ENCODE measurements around the gene GDPD1. TPM values are rescaled to one million over a fixed set of nuclear protein-coding genes. Genes with fewer than 3 reads are reported as not detected.

The GDPD1 gene
- total and polyA plus RNA-seq, 9 of the 15 experiments (the other 6 are each of a cell fraction or from before 2014, with no cell fraction given) = 5.7 to 15.2 (median 9.3) TPM

DNA sequence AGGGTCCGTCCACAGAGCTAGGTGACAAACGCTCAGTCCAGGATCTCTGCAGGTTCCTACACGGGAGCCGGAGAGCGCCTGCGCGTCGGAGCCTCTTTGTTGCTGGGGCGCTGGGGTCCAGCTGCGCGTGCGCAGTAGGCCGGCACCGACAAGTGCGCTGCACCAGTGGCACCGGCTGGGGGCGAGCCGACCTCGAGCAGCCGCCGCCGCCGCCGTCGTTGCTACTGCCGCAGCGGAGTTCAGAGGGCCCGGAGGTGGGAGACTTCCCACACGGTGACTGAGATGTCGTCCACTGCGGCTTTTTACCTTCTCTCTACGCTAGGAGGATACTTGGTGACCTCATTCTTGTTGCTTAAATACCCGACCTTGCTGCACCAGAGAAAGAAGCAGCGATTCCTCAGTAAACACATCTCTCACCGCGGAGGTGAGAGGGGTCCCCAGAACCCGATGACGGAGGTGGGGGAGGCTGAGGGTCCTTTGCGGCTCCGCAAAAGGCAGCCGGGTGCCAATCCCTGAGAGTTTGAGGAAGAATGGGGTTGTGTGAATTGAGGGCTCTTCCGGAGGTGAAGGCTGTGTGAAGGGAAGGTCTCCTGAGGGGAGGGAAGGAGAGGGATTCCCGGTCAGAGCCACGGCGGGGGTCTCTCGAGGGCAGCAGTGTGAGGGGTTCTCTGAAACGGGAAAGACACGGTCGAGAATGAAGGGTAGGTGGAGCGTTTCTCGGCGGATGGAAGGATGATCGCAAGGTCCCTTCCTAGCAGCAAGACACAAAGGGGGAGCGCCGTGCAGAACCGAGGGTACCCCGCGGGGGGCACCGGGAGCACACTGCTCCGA, at the start of gene GDPD1 (continued):
- TF ChIP-seq, protein P1, sequence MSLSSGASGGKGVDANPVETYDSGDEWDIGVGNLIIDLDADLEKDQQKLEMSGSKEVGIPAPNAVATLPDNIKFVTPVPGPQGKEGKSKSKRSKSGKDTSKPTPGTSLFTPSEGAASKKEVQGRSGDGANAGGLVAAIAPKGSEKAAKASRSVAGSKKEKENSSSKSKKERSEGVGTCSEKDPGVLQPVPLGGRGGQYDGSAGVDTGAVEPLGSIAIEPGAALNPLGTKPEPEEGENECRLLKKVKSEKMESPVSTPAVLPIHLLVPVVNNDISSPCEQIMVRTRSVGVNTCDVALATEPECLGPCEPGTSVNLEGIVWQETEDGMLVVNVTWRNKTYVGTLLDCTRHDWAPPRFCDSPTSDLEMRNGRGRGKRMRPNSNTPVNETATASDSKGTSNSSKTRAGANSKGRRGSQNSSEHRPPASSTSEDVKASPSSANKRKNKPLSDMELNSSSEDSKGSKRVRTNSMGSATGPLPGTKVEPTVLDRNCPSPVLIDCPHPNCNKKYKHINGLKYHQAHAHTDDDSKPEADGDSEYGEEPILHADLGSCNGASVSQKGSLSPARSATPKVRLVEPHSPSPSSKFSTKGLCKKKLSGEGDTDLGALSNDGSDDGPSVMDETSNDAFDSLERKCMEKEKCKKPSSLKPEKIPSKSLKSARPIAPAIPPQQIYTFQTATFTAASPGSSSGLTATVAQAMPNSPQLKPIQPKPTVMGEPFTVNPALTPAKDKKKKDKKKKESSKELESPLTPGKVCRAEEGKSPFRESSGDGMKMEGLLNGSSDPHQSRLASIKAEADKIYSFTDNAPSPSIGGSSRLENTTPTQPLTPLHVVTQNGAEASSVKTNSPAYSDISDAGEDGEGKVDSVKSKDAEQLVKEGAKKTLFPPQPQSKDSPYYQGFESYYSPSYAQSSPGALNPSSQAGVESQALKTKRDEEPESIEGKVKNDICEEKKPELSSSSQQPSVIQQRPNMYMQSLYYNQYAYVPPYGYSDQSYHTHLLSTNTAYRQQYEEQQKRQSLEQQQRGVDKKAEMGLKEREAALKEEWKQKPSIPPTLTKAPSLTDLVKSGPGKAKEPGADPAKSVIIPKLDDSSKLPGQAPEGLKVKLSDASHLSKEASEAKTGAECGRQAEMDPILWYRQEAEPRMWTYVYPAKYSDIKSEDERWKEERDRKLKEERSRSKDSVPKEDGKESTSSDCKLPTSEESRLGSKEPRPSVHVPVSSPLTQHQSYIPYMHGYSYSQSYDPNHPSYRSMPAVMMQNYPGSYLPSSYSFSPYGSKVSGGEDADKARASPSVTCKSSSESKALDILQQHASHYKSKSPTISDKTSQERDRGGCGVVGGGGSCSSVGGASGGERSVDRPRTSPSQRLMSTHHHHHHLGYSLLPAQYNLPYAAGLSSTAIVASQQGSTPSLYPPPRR (CRISPR knock-in tag; IDR thresholded peaks at IDR 0.05; ENCODE audit: borderline replicate concordance) = 0 out of 2 replicates have a peak, but pooled peaks have one; percentile 65
- TF ChIP-seq HNRNPH1 (optimal IDR thresholded peaks at IDR 0.05; ENCODE audit: low read depth, low read length) = no peak
- TF ChIP-seq, protein P2, sequence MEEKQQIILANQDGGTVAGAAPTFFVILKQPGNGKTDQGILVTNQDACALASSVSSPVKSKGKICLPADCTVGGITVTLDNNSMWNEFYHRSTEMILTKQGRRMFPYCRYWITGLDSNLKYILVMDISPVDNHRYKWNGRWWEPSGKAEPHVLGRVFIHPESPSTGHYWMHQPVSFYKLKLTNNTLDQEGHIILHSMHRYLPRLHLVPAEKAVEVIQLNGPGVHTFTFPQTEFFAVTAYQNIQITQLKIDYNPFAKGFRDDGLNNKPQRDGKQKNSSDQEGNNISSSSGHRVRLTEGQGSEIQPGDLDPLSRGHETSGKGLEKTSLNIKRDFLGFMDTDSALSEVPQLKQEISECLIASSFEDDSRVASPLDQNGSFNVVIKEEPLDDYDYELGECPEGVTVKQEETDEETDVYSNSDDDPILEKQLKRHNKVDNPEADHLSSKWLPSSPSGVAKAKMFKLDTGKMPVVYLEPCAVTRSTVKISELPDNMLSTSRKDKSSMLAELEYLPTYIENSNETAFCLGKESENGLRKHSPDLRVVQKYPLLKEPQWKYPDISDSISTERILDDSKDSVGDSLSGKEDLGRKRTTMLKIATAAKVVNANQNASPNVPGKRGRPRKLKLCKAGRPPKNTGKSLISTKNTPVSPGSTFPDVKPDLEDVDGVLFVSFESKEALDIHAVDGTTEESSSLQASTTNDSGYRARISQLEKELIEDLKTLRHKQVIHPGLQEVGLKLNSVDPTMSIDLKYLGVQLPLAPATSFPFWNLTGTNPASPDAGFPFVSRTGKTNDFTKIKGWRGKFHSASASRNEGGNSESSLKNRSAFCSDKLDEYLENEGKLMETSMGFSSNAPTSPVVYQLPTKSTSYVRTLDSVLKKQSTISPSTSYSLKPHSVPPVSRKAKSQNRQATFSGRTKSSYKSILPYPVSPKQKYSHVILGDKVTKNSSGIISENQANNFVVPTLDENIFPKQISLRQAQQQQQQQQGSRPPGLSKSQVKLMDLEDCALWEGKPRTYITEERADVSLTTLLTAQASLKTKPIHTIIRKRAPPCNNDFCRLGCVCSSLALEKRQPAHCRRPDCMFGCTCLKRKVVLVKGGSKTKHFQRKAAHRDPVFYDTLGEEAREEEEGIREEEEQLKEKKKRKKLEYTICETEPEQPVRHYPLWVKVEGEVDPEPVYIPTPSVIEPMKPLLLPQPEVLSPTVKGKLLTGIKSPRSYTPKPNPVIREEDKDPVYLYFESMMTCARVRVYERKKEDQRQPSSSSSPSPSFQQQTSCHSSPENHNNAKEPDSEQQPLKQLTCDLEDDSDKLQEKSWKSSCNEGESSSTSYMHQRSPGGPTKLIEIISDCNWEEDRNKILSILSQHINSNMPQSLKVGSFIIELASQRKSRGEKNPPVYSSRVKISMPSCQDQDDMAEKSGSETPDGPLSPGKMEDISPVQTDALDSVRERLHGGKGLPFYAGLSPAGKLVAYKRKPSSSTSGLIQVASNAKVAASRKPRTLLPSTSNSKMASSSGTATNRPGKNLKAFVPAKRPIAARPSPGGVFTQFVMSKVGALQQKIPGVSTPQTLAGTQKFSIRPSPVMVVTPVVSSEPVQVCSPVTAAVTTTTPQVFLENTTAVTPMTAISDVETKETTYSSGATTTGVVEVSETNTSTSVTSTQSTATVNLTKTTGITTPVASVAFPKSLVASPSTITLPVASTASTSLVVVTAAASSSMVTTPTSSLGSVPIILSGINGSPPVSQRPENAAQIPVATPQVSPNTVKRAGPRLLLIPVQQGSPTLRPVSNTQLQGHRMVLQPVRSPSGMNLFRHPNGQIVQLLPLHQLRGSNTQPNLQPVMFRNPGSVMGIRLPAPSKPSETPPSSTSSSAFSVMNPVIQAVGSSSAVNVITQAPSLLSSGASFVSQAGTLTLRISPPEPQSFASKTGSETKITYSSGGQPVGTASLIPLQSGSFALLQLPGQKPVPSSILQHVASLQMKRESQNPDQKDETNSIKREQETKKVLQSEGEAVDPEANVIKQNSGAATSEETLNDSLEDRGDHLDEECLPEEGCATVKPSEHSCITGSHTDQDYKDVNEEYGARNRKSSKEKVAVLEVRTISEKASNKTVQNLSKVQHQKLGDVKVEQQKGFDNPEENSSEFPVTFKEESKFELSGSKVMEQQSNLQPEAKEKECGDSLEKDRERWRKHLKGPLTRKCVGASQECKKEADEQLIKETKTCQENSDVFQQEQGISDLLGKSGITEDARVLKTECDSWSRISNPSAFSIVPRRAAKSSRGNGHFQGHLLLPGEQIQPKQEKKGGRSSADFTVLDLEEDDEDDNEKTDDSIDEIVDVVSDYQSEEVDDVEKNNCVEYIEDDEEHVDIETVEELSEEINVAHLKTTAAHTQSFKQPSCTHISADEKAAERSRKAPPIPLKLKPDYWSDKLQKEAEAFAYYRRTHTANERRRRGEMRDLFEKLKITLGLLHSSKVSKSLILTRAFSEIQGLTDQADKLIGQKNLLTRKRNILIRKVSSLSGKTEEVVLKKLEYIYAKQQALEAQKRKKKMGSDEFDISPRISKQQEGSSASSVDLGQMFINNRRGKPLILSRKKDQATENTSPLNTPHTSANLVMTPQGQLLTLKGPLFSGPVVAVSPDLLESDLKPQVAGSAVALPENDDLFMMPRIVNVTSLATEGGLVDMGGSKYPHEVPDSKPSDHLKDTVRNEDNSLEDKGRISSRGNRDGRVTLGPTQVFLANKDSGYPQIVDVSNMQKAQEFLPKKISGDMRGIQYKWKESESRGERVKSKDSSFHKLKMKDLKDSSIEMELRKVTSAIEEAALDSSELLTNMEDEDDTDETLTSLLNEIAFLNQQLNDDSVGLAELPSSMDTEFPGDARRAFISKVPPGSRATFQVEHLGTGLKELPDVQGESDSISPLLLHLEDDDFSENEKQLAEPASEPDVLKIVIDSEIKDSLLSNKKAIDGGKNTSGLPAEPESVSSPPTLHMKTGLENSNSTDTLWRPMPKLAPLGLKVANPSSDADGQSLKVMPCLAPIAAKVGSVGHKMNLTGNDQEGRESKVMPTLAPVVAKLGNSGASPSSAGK (IDR thresholded peaks at IDR 0.05) = peak; percentile 31; the same call in 1 of the 2 replicates
- 0 out of 2 replicates have a peak, but pooled peaks have one; percentile 23 for TF ChIP-seq TGIF2 (CRISPR knock-in tag; IDR thresholded peaks at IDR 0.05)
- no peak for TF ChIP-seq PHF20 (IDR thresholded peaks at IDR 0.05; ENCODE audit: partially characterized antibody)
- TF ChIP-seq ATF7 (IDR thresholded peaks at IDR 0.05) = peak; percentile 96
- TF ChIP-seq CC2D1A (IDR thresholded peaks at IDR 0.05) = peak; percentile 33; the same call in 1 of the 2 replicates

Measured in K562 (cell line).